NK-92 (cell line): ENCODE data around the gene SEPTIN10.
"Not testable (repeated sequence)": the region's sequence is repeated elsewhere in the genome, so short reads cannot be mapped to it uniquely, and the experiment has no call there.

ENCODE experiments used
- DNase-seq: peaks from one replicate; lab custom pipeline; 2025; ENCODE audit not compliant: unreplicated experiment; lab: John Stamatoyannopoulos, UW

Gene SEPTIN10

DNA sequence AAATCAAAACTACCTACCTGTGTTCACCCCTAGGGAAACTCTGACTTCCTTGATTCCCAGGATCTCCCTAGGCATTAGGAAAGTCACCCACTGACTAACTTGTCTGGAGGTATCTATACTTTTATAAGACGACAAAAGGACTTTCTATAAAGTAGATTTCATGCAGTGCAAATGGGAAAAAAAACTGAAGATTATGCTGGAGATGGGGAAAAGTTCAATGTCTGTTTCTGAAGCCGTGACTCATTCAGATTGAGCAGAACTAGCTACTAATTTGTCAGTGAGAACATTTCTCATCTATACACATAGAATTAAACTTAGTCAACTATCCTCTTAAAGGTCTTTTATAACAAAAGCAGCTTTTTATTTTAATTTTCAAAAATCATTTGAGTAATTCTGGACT lies 6.0 kb downstream of the SEPTIN10 start:
- DNase-seq: no peak

DNA sequence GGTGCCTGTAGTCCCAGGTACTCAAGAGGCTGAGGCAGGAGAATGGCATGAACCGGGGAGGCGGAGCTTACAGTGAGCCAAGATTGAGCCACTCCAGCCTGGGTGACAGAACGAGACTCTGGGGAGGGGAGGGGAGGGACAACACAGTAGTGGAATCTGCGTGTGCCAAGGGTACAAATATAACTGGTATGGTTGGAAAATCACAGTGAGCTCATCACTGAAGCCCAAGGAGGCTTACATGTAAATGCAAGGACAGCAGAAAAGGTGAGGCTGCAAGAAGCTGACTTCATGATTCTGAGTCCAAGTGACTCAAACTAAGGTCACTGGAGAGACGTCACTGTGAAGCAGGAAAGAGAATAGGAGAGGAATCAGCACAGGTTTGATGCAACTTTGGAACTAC lies 9.2 kb downstream of the SEPTIN10 start:
- DNase-seq: no peak

DNA sequence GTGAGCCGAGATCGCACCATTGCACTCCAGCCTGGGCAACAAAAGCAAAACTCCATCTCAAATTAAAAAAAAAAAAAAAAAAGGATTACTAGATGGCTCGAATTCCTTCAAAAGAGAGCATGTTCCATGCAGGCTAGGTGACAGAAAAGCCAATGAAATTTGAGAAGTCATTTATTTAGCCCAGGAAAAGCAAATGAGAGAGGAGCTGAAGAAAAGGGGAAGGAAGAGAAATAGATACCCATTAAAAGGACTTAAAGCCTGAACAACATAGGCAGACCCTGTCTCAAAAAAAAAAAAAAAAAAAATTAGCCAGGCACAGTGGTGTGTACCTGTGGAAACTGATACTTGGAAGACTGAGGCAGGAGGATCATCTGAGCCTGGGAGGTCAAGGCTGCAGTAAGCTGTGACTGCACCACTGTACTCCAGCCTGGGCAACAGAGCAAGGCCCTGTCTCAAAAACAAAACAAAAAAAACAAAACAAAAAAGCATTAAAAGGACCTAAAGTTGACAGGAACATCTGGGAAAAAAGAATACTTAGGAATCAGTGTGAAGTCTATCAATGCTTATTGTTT lies 11.1 kb downstream of the SEPTIN10 start:
- no peak for DNase-seq

DNA sequence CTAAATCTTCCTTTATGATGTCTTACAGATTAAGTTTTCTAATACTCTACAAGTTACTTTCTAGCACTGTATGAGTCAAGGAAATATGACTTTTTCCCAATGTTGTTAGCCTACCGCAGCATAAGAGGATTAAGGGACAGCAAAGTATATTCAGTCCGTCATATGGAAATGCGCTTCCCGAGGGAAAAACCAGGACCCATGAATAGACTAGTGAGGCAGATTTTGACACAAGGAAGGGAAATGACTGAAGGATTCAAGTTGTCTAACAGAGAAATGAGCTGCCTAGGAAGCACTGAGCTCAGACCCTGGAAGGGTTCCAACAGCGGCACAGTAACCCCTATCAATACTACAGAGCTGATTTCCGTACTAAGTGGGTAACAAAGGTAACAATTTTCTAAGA lies 12.0 kb downstream of the SEPTIN10 start:
- DNase-seq: no peak

DNA sequence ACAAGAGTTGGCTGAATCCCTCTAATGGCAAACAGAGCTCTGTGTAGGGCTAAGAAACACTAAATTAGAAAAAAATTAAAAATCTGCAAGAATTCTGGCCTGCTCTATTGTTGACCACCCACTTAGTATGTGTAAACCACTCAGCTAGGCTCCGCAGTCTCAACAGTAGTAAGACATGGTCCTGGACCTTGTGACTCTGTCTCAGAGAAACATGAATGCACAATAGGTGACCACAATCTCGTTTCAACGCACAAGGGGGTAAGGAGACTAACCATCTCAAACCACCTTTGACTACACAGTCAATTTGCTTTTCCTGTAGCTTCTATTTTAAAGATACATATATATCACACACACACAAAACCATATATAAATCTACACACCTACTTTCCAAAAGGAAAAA lies 16.5 kb downstream of the SEPTIN10 start:
- DNase-seq: no peak

DNA sequence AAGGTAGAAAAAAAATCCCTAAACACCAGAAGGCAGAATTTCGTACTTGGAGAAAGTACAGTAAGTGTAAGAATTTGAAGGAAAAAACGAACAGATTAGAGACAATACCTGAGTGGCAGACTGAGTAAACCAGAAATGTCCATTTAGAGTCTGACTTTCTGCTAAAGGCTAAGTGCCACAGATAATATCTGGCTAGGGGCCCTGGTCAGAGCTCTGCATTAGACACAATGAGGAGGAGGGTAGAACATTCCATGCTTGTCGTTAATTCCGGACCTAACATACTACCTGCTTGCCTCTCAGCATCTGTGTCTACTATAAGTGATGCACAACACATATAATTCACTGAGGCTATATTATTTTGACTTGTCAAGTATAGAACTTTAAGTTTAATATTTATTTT lies 18.1 kb downstream of the SEPTIN10 start:
- no peak for DNase-seq

DNA sequence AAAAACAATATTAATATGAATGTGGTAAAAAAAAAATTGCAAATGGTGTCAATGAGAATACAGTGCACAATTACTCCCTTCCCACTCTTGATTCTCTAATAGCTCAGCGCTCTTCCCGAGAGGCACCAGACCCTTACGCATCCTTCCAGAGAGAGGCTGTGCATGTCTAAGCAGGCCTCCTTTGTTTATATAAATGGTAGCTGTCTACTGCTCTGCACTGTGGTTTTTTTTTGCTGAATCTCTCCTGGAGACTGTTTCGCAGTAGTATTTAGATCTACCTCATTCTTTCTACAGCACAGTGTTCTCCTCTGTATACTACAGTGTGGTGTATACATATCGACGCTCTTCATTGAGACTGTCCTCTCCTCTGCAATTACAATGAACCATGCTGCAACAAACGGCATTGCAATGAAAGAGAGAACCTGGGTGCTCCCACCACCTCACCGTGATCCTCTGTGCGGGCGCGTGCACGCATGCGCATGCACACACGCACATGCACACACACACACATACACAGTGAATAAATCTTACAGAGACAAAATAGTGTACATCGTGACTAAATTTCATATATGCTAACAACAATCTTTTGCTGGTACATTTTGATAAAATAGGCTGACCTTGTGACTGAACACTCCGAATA lies 19.4 kb downstream of the SEPTIN10 start:
- no peak for DNase-seq

DNA sequence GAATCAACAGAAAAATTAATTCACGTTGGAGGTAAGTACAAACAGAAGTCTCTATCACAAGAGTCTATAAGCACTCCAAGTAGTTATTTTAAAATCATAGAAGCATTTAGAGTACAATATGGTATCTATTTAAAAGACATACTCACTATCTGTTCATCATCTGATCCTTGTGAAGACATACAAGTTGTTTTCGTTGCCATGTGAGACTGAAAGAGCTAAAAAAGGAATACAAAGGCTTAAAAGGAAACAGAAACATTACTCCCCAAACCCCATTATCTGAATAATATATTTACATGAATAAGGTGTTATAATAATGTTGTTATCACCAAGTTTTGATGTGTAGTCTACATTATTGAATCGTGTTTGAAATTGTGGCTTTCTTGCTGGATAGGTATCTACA lies 20.9 kb downstream of the SEPTIN10 start:
- no peak for DNase-seq

DNA sequence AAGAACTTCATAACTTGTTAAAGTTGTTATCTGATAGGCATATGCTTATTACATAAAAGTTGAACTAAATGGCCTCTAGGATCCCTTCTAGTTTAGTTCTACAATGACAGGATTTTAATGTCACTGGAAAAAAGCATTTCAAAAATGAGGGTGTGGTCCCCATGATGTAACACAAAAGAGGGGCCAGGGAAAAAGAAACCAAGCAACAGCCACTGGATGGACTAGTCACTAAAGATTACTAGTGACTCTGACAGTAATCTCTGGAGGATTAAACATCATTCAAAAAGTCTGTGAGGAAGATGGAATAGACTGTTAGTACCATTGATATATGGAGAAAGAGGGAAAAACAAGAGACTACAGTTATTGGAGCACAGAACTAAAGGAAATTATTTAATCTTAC lies 22.6 kb downstream of the SEPTIN10 start:
- DNase-seq: no peak

DNA sequence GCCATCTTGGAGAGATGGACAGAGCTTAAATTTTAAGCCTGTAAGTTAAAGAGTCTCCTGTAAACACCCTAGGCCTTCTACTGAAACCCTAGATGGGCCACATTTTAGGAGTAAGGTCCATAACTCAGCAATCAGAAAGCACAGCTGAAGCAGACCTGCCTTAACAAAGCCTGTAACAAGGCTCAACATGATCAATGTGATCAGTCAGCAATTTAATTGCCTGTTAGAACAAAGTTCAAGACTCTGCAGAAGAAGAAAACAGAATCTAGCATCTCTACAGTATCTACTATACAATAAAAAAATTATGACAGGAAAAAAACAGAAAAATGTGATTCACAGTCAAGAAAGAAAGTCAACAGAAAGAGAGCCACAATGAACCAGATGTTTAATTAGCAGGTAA lies 27.1 kb downstream of the SEPTIN10 start:
- no peak for DNase-seq

DNA sequence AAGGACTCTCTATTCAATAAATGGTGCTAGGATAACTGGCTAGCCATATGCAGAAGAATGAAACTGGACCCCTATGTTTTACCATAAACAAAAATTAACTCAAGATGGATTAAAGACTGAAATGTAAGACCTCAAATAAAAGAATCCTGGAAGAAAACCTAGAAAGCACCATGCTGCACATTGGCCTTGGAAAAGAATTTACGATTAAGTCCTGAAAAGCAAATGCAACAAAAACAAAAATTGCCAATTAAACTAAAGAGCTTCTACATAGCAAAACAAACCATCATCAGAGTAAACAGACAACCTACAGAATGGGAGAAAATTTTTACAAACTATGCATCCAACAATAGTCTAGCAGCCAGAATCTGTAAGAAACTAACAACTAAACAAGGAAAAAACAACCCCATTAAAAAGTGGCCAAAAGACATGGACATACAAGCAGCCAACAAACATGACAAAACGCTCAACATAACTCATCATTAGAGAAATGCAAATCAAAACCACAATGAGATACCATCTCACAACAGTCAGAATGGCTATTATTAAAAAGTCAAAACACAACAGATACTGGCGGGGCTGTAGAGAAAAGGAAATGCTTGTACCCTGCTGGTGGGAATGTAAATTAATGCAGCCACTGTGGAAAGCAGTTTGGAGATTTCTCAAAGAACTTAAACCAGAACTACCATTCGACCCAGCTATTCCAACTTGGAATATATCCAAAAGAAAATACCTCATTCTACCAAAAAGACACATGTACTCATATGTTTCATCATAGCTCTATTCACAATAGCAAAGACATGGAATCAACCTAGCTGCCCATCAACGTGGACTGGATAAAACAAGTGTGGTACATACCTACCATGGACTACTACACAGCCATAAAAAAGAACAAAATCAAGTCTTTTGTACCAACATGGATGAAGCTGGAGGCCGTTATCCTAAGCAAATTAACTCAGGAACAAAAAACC lies 30.6 kb downstream of the SEPTIN10 start:
- no peak for DNase-seq

DNA sequence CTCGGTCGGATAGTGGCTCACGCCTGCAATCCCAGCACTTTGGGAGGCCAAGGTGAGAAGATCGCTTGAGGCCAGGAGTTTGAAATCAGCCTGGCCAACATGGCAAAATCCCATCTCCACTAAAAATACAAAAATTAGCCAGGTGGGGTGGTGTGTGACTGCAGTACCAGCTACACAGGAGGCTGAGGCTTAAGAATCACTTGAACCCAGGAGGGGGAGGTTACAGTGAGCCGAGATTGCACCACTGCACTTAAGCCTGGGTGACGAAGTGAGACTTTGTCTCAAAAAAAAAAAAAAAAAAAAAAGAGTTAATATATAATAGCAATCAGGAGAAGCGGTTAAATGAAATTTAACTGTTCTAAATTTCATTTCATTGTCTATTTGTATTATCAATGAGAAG lies 36.1 kb downstream of the SEPTIN10 start:
- DNase-seq: not testable (repeated sequence)

DNA sequence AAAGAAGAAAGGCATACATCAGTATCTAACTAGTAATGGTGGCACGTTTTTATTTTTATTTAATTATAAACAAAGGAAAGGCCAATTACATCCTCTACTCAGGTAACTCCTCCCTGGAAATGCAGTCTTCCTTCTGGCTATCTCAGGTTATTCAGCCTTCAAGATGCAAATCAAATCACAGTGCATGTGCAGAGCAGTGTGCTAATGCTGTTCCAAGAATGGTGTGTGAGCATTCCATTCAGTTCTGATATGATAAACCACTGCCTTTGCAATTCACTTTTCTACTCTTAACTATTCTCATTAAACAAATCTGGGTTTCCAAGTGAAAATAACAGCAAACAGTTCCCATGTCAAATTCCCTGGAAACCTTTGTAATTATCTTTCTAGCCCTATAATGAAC lies 38.4 kb downstream of the SEPTIN10 start:
- DNase-seq: no peak

DNA sequence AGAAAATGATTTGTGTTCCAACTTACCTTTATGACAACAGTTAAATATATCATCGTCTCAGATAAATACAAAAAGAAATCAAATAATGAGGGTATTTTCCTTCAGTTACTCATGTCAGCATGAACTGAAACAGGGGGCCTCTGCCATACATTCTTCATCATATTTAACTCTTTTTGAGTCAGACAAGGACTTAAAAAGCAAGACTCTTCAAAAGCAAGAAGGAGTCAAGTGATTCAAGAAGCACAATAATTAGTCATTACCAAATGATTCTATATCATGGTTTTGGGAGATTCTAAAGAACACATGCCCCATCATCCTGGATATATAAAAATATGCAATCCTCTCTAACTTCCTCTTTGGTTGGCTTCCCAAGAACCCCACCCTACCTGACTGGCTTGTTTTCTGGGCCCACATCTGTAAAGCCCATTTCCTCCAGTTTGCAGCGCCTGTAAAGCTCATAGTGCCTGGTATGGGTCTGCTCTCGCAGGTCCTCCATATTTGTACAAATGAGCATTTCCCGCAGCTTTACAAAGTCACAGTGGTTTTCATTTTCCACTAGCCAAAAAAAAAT lies 49.7 kb downstream of the SEPTIN10 start:
- no peak for DNase-seq

DNA sequence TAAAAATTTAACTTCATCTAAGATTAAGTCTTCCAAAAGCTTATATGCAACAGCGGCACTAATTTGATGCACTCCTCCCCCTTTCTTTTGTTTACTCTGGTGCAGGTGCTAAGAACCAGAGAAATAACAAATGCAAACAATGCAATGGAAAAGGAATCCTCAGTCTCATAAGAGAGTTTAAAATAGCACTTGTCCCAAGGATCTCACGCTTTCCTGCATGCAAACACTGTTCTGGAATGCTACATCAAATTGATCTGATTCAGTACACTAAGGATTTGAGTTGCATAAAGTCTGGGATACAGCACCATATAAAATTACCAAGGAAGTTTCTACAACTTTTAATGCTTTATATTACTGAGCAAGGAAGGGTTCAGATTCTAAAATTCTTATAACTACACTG lies 50.5 kb downstream of the SEPTIN10 start:
- no peak for DNase-seq

DNA sequence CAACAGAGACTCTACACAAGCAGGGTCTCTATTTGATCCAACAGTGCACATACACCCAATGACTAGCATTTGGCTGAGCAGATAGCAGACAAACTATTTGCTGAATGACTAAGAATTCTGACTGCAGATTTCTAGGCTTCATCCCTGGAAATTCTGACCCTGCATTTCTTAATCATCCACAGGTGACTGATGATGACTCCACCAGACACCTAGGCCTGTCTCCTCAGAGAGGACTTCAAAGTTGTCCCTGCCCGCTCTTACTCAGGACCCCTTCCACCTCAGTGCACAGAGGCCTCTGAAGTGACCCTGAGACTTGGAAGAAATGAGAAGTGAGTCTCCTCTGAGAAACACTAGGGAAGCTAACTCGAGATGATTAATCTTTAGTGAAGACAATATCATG lies 51.3 kb downstream of the SEPTIN10 start:
- no peak for DNase-seq

DNA sequence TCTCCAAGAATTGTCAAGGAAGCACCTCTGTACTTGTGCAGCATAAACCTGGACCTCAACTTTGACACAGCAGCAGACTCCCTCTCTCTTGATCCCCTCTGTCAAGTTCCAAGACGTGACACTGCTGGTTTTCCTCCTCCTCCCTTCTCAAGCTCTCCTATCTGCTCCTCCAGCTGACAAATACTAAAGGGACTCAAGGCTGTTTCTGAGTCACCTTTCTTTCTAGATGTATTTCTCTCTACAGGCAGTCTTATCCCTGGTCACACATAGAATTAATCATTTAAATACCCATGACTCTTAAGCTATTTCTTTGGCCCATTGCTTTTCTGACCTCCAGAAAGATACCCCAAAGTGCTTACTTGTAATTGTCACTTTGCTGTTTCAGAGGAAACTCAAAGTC lies 53.5 kb downstream of the SEPTIN10 start:
- no peak for DNase-seq

DNA sequence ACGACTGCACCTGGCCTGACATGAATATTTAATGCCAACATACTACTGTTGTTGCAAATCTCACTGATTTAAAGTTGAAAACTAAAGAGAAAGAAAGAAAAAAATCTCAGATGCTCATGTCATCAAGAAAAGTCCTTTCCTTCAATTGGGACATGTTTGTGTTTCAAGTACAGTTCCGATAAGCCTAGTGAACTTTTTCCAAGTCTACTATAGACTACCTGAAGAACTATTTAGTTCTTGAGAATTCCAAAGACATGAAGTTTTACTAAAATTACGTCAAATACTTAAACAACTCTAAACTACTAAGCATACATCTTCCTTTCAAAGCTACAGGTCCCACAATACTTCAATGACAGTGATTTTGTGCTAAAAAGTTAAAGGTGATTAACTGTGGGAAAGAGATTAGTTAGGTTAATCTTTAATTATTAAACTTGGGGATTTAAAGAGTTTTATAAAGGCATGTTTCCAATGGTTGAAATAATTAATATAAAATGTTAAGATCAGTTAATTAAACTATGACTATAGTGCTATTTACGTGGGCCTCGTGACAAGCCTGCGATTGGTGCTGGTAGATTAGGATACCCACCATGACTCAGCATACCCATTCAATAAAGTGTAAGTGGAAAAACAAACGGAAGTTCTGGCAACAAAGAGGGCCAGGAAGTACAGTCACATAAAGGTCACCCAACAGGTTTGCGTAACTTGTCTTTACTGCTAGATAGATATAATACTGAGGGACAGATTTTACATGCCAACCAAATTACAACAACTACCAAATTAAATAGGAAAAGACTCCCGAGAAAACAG lies 55.5 kb downstream of the SEPTIN10 start:
- DNase-seq: no peak

DNA sequence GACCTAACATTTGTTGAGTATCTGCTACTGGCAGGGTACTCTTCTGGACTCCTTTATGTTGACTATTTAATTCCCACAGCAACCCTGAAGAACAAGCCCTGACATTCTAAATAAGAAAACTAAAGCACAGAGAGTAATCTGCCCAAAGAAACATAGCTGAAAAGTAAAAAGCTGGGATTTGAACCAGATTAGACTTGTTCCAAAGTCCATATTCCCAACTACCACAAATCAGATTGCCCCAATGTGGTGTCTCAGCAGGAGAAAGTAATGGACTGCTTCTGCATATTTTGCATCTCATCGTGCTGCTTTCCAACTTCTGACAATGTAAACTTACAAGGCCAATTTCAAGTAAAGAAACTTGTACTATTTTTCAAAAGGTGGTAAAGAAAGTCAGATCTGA lies 56.5 kb downstream of the SEPTIN10 start:
- no peak for DNase-seq

DNA sequence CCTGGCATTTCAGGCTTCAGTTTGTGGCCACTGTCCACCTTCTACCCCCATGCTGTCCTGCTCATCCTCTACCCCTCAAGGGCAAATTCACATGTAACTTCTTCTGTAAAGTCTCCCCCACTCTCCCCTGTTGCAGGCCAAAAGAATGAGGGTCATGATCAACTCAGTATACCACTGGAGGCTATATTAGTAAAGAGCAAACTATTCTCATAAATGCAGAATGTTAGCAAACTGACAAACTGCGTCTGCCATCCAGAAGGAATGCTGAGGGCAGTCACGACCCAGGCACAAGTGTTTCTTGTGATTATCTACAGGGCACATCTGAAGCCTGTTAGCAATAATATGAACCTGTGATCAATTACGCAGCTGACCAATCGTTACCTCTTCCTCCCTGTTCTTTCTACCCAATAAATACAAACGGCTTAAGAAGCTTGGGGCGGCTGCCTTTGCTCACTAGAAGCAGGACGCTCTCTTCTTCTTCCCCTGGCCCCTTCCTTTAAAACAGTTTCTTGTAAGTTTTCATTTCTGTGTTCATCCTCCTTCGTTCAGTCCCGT lies 58.3 kb downstream of the SEPTIN10 start:
- DNase-seq: no peak

DNA sequence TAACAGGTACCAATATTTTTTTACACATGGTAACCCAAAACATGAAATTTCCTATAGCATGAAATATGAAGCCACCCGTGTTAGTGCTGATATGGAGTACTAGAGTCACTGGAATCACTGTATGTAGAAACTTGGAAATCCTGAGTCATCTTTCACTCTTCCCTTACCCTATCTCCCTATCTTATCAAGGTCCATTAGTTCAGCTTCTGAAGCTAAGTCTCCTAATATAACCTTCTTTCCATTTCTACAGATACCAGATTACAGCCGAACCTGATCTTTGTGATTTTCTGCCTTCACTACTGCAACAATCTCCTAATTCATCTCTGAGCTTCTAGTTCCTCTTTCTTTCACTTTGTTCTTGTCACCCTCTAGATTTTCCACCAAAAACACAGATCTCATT lies 59.0 kb downstream of the SEPTIN10 start:
- DNase-seq: no peak
